Fibroblast of villous mesenchyme (primary cell): ENCODE data around the gene AFAP1L1. TPM values are rescaled to one million over a fixed set of nuclear protein-coding genes. Genes with fewer than 3 reads are reported as not detected.
A peak's percentile ranks its signal among the peaks of the same experiment; 100 is the strongest.
"Not testable (repeated sequence)": the region's sequence is repeated elsewhere in the genome, so short reads cannot be mapped to it uniquely, and the experiment has no call there.

Source experiments
- DNase-seq: peaks from one replicate; pipeline ENCODE4 v3.0.0-alpha.2; 2010; ENCODE audit warnings: low read depth
- H3K4me3 ChIP-seq: 2 replicates; pipeline ENCODE4 v1.5.1; 2011; ENCODE audit warnings: low read depth, mild to moderate bottlenecking, low read length
- CTCF ChIP-seq: IDR thresholded peaks from 2 replicates; pipeline ENCODE4 v1.5.1; 2012; ENCODE audit warnings: low read depth, mild to moderate bottlenecking, low read length; ENCODE audit not compliant: insufficient read depth
- total RNA-seq: library from RNA; depleted of rRNA; stranded (reverse); fragments of >200 nt; gene quantifications from 2 replicates; pipeline ENCODE4 v1.2.3, GENCODE V29; 2012

The AFAP1L1 gene
- total RNA-seq, 1 donor: 10.8 TPM

DNA sequence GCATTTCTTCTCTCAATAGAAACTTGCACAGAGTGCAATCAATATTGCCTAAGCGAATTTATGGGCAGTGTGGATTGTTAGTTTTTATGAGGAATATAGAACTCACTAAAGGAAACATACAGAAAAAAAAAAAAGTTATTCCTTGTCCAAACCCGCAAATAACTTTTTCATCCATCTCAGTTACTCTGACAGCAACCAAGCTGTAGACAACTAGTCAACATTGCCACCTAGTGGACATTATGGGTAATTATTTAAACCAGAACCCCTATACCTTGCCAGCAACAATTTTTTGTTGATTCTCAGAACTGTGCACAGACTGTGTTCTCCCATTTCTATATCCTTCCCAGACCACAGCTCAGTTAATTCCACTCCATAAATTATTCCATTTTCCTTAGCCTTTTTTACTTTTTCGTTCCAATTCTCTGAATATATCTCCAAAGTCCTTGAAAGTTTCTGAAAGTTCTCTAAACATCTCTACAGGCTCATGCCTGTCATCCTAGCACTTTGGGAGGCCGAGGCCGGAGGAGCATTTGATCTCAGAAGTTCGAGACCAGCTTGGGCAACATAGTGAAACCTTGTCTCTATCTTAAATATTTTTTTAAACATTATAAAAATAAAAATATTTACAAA lies 2.6 kb upstream of the AFAP1L1 start:
- peak; percentile 62 for DNase-seq
- peak; percentile 72 for TF ChIP-seq CTCF
- no peak overlapping the region for H3K4me3 ChIP-seq

- TF ChIP-seq CTCF: no peak
- H3K4me3 ChIP-seq: peak overlapping the region; percentile 72
- DNase-seq: peak; percentile 39
Measured at GRCh38 chr5:149271195-149271715, 404 bp upstream of the AFAP1L1 start.

DNA sequence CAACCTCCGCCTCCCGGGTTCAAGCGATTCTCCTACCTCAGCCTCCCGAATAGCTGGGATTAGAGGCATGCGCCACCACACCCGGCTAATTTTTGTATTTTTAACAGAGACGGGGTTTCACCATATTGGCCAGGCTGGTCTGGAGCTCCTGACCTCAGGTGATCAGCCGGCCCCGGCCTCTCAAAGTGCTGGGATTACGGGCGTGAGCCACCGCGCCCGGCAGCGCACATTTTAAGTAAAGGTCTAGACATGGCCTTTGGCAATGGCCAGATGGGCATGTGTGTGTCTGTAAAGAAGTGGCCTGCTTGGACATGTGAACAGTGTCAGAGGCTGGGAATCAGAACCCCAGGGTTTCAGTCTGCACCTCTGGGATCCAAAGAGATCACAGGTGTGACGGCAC lies 1.1 kb downstream of the AFAP1L1 start:
- DNase-seq: not testable (repeated sequence)
- H3K4me3 ChIP-seq: peak overlapping the region; percentile 72

DNA sequence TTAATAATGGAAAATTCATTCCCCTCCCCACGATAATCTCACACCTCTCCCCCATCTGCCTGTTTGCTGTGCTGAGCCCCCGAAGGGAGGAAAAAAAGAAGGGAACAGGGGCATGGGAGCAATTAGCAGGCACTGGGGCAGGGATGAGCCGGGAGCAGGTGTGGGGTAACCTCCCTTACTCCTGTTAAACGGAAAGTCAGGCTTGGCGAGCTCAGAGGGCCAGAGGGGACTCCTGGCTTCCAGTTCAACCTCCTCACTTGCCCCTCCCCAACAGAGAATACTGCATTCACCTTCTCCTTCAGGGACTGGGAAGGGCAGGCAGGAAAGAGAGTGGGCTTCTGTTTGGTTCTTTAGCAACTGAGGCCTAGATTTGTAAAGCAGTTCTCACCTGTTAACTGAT lies 1.6 kb downstream of the AFAP1L1 start:
- no peak overlapping the region for H3K4me3 ChIP-seq
- DNase-seq: no peak
- TF ChIP-seq CTCF: no peak

DNA sequence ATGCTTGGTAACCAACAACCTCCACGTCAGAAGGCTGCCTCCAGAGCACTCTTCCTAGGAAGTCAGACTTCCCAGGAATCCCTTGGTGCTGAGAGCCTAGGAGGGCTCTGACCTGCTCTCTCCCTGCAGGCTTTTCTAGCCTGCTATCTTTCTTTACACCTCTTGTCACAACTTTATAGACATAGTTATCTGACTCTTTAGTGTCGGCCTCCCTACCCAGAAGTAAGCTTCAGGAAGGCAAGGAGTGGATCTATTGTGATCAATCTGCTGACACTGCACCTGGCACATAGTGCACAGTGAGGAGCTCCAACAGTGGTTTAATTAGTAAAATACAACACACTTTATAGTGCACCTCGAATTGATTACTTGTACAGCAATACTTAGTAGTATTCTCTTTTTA lies 2.3 kb downstream of the AFAP1L1 start:
- no peak for TF ChIP-seq CTCF
- no peak overlapping the region for H3K4me3 ChIP-seq
- no peak for DNase-seq

- no peak for DNase-seq
- no peak for TF ChIP-seq CTCF
- H3K4me3 ChIP-seq: no peak overlapping the region
Measured at GRCh38 chr5:149274939-149275338, 3.3 kb downstream of the AFAP1L1 start.

DNA sequence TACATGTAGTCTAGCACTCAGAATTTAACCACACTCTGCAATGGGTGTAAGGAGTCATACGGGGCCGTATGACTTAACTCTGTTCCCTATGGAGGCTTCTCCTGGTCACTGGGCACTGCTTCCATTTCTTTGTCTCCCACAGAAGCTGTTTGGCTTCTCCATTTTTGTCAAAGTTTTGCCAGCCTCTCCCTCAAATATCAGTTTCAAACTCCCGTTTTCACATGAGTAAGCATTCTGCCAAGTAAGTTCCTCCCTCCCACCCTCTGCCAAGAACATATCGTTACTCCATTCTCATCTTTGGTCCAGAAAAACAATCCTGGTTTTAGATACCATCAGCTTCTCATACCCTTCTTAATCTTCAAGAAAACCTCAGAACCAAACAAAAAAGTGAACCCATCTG lies 6.1 kb downstream of the AFAP1L1 start:
- DNase-seq: no peak
- no peak overlapping the region for H3K4me3 ChIP-seq
- TF ChIP-seq CTCF: no peak
